Panc1 (cell line): ENCODE data around the gene SOD1.

Source experiments
- POLR2AphosphoS5 ChIP-seq: IDR thresholded peaks from 2 replicates; pipeline ENCODE4 v1.6.1; 2012; ENCODE audit warnings: mild to moderate bottlenecking, low read depth, low read length, moderate library complexity
- TF ChIP-seq, protein P1 (sequence below): fragments of 450-650 bp; IDR thresholded peaks from 2 replicates; pipeline ENCODE4 v1.5.1; 2017; ENCODE audit warnings: mild to moderate bottlenecking

DNA sequence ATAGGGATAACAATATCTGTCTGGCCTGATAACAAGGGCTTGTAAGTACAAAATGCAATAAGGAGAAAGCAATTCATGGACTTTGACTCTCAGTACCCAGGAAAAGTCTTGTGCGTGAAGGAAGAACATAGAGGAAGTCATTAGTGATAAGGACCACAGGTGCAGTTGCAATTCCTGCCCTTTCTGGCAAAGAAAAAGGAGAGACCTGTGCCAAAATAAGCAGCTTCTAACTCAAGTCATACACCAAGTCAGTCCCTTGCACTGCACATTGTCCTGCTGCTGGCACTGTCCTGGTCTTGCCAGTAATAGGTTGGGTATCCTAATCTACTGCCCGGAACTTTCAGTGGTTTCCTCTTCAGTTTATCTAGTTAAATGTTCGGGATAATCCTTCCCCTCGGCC, 14.8 kb upstream of the SOD1 start:
- TF ChIP-seq, protein P1, sequence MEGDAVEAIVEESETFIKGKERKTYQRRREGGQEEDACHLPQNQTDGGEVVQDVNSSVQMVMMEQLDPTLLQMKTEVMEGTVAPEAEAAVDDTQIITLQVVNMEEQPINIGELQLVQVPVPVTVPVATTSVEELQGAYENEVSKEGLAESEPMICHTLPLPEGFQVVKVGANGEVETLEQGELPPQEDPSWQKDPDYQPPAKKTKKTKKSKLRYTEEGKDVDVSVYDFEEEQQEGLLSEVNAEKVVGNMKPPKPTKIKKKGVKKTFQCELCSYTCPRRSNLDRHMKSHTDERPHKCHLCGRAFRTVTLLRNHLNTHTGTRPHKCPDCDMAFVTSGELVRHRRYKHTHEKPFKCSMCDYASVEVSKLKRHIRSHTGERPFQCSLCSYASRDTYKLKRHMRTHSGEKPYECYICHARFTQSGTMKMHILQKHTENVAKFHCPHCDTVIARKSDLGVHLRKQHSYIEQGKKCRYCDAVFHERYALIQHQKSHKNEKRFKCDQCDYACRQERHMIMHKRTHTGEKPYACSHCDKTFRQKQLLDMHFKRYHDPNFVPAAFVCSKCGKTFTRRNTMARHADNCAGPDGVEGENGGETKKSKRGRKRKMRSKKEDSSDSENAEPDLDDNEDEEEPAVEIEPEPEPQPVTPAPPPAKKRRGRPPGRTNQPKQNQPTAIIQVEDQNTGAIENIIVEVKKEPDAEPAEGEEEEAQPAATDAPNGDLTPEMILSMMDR, result no peak
- no peak for TF ChIP-seq POLR2AphosphoS5
